Smooth muscle cell (in vitro differentiated cells): ENCODE results near the gene KNSTRN. TPM values are rescaled to one million over a fixed set of nuclear protein-coding genes. Genes with fewer than 3 reads are reported as not detected.

Source experiments
- DNase-seq: peaks from one replicate; lab custom pipeline; 2025; ENCODE audit not compliant: unreplicated experiment; lab: John Stamatoyannopoulos, UW
- H2AFZ ChIP-seq: fragments of 200-600 bp; sonication (generic); 2 replicates; pipeline ENCODE4 v1.6.0; 2016; ENCODE audit warnings: antibody characterized with exemption, low read depth, mild to moderate bottlenecking
- H3F3A ChIP-seq: fragments of 200-600 bp; sonication (generic); 2 replicates; pipeline ENCODE4 v1.6.0; 2017; ENCODE audit warnings: antibody characterized with exemption, low read depth
- H3K27ac ChIP-seq: fragments of 200-600 bp; sonication (generic); 2 replicates; pipeline ENCODE4 v1.5.1; 2016; ENCODE audit warnings: low read depth, mild to moderate bottlenecking
- H3K27me3 ChIP-seq: fragments of 200-600 bp; sonication (generic); 2 replicates; pipeline ENCODE4 v1.6.1; 2016; ENCODE audit warnings: low read depth, mild to moderate bottlenecking
- H3K36me3 ChIP-seq: fragments of 200-600 bp; sonication (generic); 2 replicates; pipeline ENCODE4 v1.5.1; 2016; ENCODE audit warnings: low read depth
- H3K4me1 ChIP-seq: fragments of 200-600 bp; sonication (generic); 2 replicates; pipeline ENCODE4 v1.5.1; 2016; ENCODE audit warnings: low read depth
- H3K4me2 ChIP-seq: fragments of 200-600 bp; sonication (generic); 2 replicates; pipeline ENCODE4 v1.6.0; 2016; ENCODE audit warnings: mild to moderate bottlenecking
- H3K4me3 ChIP-seq: fragments of 200-600 bp; sonication (generic); 2 replicates; pipeline ENCODE4 v1.5.1; 2016; ENCODE audit warnings: mild to moderate bottlenecking
- H3K79me2 ChIP-seq: fragments of 200-600 bp; sonication (generic); 2 replicates; pipeline ENCODE4 v1.6.0; 2016; ENCODE audit warnings: low read depth, mild to moderate bottlenecking
- H3K9ac ChIP-seq: fragments of 200-600 bp; sonication (generic); 2 replicates; pipeline ENCODE4 v1.6.0; 2016; ENCODE audit warnings: low read depth
- H3K9me3 ChIP-seq: fragments of 200-600 bp; sonication (generic); replicated peaks from 2 replicates; pipeline ENCODE4 v1.5.1; 2016; ENCODE audit warnings: low read depth
- H4K20me1 ChIP-seq: fragments of 200-600 bp; sonication (generic); 2 replicates; pipeline ENCODE4 v1.6.0; 2016; ENCODE audit warnings: low read depth
- CTCF ChIP-seq: fragments of 200-600 bp; sonication (generic); IDR thresholded peaks from 2 replicates; pipeline ENCODE4 v1.5.1; 2017; ENCODE audit warnings: borderline replicate concordance, mild to moderate bottlenecking, antibody characterized with exemption; ENCODE audit not compliant: insufficient read depth, poor library complexity, severe bottlenecking
- WGBS: methylation state at CpG from one replicate; pipeline ENCODE4 v1.1.7; 2016; ENCODE audit warnings: low lambda C conversion rate; 5-methylcytosine and 5-hydroxymethylcytosine counted together
- polyA plus RNA-seq: library from polyadenylated mRNA; unstranded; fragments of >200 nt; fragmentation: Nextera tagmentation; extraction: Ambion mirVana; gene quantifications from 2 replicates; pipeline ENCODE4 v1.2.1, GENCODE V29; 2016
- total RNA-seq: library from RNA; depleted of rRNA; stranded (reverse); fragments of >200 nt; gene quantifications from 2 replicates; pipeline ENCODE4 v1.2.3, GENCODE V29; 2014

Gene KNSTRN, protein sequence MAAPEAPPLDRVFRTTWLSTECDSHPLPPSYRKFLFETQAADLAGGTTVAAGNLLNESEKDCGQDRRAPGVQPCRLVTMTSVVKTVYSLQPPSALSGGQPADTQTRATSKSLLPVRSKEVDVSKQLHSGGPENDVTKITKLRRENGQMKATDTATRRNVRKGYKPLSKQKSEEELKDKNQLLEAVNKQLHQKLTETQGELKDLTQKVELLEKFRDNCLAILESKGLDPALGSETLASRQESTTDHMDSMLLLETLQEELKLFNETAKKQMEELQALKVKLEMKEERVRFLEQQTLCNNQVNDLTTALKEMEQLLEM
- total RNA-seq (24.1 and 27.0 TPM in 2 replicates), polyA plus RNA-seq (15.4 and 17.3 TPM in 2 replicates)

GRCh38 chr15:40382580-40383456 lies at the start of gene KNSTRN:
TSS of gene KNSTRN (plus strand) at chr15:40382721. CDS start at chr15:40382836, 115 bp downstream.
- no peak within 1 kb of the TSS for H3K27ac ChIP-seq
- H2AFZ ChIP-seq = peak within 1 kb of the TSS; percentile 94
- H3F3A ChIP-seq = no peaks in the 10 kb centered on the region
- peak within 1 kb of the TSS; percentile 84 for H3K4me2 ChIP-seq
- peak; percentile 45 for DNase-seq
- WGBS = 3% methylated on average over 56 of the region's 57 CpGs
- no peaks in the 10 kb centered on the region for H3K27me3 ChIP-seq
- H3K4me3 ChIP-seq = peak within 1 kb of the TSS; percentile 84
- H3K9me3 ChIP-seq = no peaks in the 10 kb centered on the region
- no peaks in the 10 kb centered on the region for H4K20me1 ChIP-seq
- TF ChIP-seq CTCF = no peak
- H3K4me1 ChIP-seq = peaks cover 5% of the 10 kb centered on the region
- peaks cover 7% of the 10 kb centered on the region for H3K36me3 ChIP-seq
- peak within 1 kb of the TSS; percentile 83 for H3K9ac ChIP-seq
- H3K79me2 ChIP-seq = peaks cover 22% of the 10 kb centered on the region

- Histone ChIP-seq H4K20me1 (no peaks in the 10 kb centered on the region), H3K36me3 (no peaks in the 10 kb centered on the region), H3K4me1 (peaks cover 21% of the 10 kb centered on the region), H3K9me3 (no peaks in the 10 kb centered on the region), H3K4me2 (peak overlapping the region; percentile 67), H3K79me2 (no peaks in the 10 kb centered on the region), H3K9ac (peak overlapping the region; percentile 7), H3K4me3 (no peak overlapping the region), H3F3A (peaks cover 25% of the 10 kb centered on the region), H3K27me3 (no peaks in the 10 kb centered on the region), H2AFZ (no peak overlapping the region), H3K27ac (peak overlapping the region; percentile 87)
- DNase-seq = peak; percentile 44
- 7% methylated on average over 12 of the region's 12 CpGs for WGBS
- no peak for TF ChIP-seq CTCF
Observed at GRCh38 chr15:40333922-40334492, 48.5 kb upstream of the KNSTRN start.

DNA sequence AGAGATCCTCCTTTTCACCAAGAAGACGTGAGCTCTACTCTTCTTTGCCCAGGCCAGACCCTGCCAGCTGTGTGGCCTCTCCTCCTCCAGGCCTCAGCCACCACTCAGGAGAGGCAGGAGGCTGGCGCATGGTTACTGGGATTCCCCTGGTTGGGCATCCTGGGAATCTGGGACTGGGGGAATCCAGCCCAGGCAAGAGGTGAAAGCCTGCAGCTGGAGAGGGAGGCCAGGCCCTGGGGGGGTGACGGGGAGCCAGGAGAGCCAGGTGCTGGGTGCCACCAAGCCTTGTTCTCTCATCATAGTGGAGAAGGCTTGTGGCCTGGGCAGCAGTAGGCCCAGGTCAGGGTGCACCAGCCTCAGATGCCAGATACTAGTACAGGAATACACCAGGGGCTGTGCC lies 48.0 kb upstream of the KNSTRN start:
- no peaks in the 10 kb centered on the region for H3K9me3 ChIP-seq
- no peak overlapping the region for H2AFZ ChIP-seq
- peaks cover 26% of the 10 kb centered on the region for H3K4me1 ChIP-seq
- H3K27ac ChIP-seq = peak overlapping the region; percentile 87
- no peaks in the 10 kb centered on the region for H4K20me1 ChIP-seq
- peaks cover 22% of the 10 kb centered on the region for H3F3A ChIP-seq
- H3K36me3 ChIP-seq = no peaks in the 10 kb centered on the region
- peak overlapping the region; percentile 7 for H3K9ac ChIP-seq
- WGBS = 66% methylated on average over 3 of the region's 3 CpGs
- no peak for DNase-seq
- H3K4me3 ChIP-seq = no peak overlapping the region
- TF ChIP-seq CTCF = no peak
- H3K4me2 ChIP-seq = peak overlapping the region; percentile 67
- H3K79me2 ChIP-seq = no peaks in the 10 kb centered on the region
- no peaks in the 10 kb centered on the region for H3K27me3 ChIP-seq
